ENCODE measurements around the gene C4orf50.

C4orf50 gene

DNA sequence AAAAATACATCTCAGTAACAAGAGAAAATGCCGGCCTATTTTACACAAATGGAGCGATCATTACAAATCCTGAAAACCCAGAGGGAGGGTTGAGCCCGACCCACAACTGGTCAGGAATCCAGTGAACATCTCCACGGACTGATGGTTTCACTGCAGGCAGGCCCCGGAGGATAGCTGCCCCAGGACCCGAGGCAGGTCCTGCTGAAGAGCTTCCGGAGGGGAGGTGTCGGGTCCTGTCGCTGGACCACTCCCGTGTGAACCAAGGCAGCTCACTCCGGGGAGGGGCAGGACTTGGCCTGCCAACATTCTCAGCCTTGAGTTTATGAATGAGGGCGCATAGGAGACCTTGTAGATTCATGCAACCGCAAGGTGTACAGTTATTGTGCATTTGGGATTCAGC, 120.6 kb downstream of the C4orf50 start:
- FAIRE-seq (no peak), DNase-seq (ENCODE audit: insufficient read length, low spot score) (no peak)

DNA sequence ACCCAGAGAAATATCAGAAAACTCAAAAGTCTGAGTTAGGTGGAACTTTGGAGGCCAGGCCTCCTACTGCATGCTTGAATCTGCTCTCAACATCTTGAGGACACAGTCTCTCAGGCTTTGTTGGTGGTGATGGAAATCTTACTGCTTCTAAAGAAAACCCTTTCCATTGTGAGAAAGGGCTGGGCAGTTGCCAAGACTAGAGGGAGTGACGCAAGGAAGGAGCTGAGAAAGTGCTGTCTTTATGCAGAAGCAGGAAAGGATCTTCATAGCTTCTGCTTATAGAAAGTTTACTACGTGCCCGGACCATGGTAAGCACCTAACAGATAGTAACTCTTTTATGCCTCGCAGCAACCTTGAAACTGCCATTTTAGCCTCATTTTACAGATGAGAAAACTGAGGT, 122.9 kb downstream of the C4orf50 start:
- DNase-seq (ENCODE audit: insufficient read length, low spot score) = no peak
- FAIRE-seq = no peak

DNA sequence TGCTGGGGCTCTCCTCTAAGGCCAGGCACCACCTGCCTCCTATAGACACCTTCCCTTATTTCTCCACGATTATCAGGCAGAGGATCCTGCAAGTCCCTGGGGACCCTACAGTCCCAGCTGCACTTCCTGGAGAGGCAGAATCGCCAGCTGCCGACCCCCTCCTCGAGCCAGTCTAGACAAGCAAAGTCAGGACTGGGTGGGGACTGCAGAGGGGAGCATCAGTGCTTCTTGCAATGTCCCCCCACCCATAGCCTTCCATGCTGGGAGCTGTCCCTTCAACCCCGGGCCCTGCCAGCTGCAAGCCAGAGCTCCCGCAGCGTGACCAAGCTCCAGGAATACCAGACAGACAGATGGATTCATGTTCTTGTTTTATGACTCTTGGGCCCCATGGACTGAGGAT, 124.0 kb downstream of the C4orf50 start:
- DNase-seq (ENCODE audit: insufficient read length, low spot score) = no peak

DNA sequence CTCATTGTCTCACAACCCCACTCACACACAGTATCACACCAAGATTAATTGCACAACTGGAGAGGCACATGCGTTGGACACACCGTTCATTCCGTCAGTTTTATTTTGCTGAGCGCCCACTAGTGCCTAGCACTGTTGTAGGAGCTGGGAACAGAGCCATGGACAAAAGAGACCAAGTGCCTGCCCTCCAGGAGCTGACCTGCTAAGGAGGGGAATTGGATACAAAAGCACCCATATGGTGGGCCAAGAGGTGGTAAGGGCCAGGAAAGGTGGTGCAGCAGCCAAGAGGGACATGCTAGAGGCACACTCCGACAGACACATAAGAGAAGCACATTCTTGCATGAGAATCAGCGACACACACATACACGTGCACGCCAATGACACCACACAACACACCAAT, 124.6 kb downstream of the C4orf50 start:
- FAIRE-seq (no peak), DNase-seq (ENCODE audit: insufficient read length, low spot score) (no peak)

More for the DNA sequence above, 124.0 kb downstream of the C4orf50 start:
- FAIRE-seq = no peak

DNA sequence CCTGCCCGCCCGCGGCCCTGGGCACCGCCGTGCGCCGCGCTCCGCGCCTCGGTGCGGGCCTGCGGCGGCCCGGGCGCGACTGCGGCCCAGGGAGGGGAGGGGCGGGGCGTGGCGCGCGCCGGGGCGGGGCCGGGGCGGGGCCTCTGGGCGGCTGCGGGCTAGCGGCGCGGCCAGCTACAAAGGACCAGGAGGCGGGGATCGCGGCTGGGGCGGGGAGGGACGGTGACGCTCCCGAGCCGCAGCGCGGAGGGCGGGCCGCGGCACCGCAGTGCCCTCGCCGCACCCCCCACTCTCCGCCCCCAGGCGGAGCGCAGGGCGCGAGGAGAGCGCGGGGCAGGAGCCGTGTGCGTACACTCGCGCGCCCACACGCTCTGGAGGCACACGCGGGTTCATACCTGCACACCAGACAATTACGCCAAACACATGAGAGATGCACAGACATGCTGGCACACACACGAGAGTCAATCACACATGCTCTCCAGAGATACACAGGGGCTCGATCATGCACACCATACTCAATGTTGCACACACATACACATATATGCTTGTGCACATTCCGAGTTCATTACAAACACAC, 125.1 kb downstream of the C4orf50 start, which contains the start of gene CRMP1:
Gene CRMP1 (minus strand): TSS at position 83 of the 577 bp plus-strand sequence. CDS start 117 bp downstream, outside the sequence.
- DNase-seq (ENCODE audit: insufficient read length, low spot score) = no peak
- FAIRE-seq = no peak

DNA sequence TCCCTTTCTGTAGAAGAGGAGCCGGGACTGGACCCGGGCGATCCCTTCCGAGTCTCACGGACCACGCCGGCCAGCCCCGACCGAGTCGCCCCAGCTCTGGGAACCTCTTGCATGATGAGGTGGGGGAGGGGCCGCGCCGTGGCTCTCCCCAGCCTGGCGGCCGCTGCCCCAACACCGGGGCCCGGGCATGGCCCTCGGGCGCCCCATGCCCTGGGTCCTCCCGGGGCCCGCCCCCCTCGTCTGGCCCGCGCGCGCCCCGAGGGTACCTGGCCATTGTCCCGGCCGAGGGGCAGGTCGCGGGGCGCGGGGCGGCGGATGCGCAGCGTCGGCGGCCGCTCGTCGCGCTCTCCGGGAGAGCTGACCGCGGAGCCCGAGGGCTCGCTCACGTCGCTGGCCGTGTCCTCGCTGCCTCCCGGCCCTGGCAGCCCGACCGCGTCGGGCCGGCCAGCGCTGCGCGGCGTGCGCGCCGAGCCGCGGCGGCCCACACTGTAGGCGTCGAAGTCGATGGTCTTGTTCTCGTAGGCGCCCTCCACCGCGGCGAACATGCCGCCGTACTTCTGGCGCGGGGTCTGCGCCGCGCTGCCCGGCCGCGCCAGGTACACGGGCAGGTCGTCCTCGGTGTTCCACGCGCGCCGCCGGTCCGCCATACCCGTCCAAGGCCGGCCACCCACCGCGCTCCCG, 125.8 kb downstream of the C4orf50 start:
- DNase-seq (ENCODE audit: insufficient read length, low spot score) (no peak), FAIRE-seq (no peak)

DNA sequence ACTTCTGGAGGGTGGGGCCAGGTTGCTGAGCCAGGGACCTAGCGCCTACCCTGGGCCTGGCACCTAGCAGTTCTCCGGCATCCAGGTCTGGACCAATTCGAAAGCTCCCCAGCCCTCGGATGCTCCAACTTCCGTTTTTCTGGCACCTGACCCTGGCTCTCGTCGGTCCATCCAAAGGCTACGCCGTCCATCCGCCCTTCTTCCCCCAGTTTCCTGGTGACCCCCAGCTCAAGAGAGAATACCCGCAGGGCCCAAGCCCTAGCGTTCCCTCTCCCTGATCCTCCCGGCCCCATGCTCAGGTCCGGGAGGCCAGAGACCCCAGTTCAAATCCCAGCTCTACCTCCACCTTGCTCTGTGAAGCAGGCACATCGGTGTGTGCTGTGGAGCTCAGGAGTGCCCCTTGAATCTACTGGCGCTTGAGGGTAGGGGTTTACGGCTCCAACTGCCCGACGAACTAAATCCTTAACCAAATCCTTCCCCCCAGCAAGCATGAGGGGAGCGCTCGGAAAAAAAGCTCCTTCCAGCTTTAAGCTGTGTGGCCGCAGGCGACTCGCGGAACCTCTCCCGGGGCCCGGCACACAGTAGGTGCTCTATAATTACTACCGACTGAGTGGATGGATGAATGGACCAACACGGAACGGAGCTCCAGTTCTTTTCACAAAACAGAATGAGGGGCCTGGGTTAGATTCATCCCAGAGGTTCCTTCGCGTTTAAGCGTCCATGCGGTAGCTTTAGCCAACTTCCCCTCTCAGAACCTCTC, 126.5 kb downstream of the C4orf50 start:
- DNase-seq (ENCODE audit: insufficient read length, low spot score) = no peak
- FAIRE-seq = no peak

DNA sequence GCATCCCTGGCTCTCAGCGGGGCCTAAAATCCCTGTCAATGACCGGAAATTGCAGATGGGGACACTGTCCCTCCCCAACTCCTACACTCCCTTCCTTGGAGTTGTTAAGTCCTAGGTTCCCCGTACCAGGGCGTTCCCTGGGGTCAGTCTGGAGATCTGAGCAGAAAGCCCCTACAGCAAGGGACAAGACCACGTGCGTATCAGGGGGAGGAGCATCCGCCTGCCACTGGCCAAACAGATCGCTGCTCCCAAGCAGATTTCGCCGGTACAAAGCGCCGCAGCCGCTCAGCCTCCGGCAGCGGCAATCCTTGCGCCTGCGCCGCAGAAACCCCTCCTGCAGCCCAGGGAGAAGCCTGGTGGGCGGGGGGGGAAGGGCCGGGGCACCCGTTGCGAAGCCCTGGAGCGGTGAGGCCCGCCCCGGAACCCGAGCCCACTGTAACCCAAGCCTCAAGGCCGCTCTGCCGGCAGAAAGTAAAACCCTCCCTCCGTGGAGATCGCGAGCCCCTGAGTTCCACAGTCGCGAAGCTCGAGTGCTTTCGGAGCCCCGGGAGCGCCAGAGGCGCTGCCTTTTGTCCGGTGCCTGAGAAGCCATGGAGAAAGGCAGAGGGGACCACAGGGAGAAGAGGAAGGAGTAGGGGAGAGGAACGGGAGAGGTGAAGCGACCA, 128.0 kb downstream of the C4orf50 start:
- FAIRE-seq (no peak), DNase-seq (ENCODE audit: insufficient read length, low spot score) (no peak)

DNA sequence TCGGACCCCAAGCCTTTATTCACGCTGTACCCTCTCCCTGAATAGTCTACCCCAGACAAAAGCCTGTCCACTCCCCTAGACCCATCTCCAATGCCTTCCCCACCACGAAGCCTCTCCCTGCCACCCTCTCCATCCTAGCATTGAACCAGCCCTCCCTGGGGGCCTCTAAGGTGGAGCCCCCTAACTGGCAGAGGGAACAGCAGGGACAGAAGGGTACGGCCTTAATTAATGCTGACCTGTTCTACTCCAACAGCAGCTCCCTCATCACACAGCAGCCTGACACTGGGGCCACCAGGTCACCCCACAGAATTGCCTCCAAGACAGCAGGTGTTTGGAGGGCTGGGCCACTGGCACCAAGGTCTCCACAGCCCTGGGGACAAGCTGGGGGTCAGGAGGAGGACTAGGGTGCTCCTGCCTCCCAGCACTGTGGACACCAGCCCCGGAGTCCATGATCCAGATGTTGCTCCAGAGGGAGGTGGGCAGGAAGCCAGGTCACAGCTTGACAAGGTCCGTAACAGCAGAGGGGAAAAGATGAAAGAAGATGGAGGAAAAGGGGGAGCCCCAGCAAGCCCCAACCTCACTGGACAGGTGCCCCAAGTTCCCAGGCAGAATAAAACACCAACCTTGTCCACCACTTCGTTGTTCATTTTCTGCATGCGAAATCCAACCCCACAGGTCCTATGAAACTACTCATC, 129.1 kb downstream of the C4orf50 start:
- DNase-seq (ENCODE audit: insufficient read length, low spot score) (no peak), FAIRE-seq (no peak)

DNA sequence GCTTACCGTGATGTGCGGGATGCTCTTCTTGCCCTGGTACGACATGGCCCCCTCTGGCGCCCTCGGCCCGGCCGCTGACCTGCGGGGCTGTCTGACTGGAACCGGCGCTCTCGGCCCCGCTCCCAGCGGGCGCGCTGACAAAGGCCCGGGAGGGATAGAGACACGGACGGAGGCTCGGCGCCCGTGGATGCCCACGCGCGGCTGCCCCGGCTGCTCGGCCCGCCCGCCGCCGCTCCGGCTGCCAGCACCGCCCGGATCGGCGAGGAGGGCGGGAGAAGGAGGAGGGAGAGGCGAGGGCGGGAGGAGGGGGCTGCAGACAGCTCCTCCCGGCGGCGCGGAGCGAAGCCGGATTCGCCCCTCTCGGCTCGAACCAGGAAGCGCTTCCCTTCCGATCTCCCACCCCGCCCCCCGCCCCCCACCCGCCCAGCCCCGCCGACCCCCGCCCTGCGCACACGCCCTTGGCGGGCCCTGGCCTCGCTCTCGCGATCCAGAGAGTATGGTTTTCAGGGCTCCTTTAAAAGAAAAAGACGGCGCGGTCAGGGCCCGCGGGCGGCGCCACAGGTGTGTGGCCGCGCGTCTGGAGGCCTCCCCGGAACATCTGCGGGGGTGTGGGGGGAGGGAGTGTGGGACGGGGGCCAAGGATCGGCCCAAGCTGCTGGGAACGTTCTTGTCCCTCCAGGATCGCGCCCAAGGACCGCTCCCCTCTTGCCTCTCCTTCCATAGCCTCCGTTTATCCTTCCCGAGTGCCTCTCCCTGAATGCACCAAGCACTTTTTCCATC, 129.8 kb downstream of the C4orf50 start:
- DNase-seq (ENCODE audit: insufficient read length, low spot score) (no peak), FAIRE-seq (no peak)

DNA sequence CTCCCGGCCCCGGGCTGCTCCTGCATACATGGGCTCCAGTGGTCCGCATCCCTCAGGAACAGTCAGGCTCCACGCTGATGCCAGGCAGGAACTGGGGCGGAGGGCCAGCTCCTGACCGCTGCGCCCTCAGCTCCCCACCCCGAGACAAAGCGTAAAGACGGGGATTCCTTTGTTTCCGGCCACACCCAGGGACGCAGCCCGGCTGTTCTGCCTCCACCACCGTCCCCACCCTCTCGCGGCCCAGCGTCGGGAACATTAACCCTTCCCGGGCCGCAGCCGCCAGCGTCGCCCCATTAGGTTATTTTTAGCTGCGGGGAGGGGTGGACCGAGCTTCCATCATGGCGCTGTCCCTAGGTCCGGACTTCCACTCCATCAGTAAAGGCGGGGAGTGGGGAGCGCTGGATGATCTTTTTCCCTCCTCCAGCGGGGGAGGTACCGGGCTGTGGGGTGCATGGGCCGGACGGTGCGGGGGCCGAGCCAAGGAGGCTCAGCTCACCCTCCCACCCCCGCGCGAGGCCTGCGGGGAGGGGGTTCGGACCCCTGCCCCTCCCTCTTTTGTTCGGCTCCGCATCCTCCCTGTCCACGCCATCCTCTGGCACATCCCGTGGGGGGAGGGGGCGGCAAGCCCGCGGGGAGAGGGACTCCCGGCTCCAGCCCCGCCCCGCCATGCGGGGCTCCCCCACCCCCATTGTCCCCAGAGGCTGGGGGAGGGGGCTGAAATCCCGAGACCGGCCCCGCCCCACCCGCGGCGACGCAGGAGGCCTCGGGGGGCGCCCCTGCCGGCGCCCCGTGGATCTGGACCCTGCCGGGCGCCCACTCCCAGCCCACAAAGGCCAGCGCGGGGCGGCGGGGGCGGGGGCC, 130.6 kb downstream of the C4orf50 start:
- FAIRE-seq (no peak), DNase-seq (ENCODE audit: insufficient read length, low spot score) (no peak)

DNA sequence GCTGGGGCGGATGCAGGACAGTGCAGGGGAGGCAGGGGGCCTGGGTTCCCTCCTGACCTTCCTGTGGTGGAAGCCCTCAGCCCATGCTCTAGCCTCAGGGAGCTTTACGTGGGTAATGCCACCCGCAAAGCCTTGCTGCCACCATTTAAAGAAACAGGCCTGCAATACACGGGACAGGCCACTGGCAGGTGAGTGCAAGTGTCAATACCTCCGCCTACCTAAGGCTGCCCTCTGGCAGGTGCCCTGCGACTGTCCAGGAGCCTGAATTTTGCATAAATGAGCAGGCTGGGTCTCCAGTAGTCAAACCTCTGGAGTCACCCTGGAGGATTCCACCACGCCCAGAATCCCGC, 131.2 kb downstream of the C4orf50 start:
- DNase-seq (ENCODE audit: insufficient read length, low spot score) = no peak
- FAIRE-seq = no peak

DNA sequence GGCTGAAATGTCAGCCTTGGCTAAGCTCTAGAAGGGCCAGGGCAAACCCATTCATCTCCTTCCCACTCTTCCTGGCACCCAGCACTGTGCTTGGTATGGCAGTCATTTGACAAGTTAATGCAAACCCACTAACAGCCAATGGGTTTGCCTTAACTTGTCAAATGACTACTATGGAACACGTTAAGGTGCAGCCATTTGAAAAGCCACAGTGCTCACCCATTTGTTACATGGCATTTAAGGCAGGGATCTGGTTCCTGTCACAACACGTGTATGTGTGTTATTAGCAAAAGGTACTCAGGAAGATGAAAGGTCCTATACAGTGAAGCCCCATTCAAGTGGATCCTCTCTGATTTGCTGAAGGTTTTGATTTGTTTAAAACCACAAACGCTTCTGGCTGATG, 132.5 kb downstream of the C4orf50 start:
- no peak for DNase-seq (ENCODE audit: insufficient read length, low spot score)

DNA sequence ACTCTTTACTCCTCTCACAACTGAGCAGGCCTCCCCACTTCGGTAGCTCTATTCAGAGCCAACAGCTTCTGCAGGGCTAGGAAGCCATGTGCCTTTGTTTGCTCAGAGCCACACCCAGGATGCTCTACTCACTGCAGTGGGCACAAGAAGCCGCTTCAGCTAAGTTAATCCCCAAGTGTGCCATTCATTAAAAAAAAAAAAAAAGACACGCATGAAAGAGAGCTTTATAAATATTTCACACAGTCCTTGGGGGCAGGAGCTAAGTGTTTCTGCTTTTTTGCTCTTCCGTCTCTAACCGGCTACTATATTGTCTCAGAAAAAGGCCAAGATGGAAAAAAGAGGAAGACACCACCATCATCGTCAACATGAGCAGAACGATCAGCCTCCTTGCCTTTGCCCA, 133.4 kb downstream of the C4orf50 start:
- FAIRE-seq (no peak), DNase-seq (ENCODE audit: insufficient read length, low spot score) (no peak)

More for the DNA sequence above, 132.5 kb downstream of the C4orf50 start:
- FAIRE-seq = no peak

DNA sequence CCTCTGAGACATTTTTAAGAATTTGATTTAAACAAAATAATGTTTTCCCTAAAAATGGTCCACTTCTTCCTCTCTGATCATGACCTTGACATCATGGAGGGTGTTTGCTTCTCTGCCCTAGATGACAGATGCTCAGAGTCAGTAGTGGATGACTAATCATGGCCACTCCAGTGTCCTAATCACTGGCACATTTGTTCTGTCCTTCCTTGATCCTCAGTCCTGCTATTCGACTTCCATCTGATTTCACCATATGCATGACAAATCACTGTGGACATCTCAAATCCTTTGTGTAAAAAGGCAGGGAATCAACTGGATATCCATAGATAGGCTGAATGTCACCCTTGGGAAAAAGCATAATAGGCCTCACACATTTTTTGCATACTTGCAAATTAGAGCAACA, 134.3 kb downstream of the C4orf50 start:
- no peak for FAIRE-seq
- no peak for DNase-seq (ENCODE audit: insufficient read length, low spot score)

DNA sequence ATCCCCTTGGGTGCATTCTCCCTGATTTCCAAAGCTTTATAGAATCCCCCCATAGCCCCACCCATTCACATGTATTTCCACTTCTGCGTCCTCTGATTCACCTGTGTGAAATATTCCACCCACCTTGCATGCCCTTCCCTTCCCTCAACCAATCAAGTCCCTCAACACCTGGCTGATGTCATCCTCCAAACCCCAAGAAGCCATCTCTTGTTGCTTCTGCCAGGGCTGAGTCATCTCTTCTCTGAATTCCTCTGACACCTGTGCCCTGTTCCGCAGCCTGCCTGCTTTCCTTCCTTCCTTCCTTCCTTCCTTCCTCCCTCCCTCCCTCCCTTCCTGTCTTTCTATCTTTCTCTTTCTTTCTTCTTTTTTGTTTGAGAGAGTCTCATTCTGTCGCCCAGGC, 135.3 kb downstream of the C4orf50 start:
- DNase-seq (ENCODE audit: insufficient read length, low spot score) = no peak
- no peak for FAIRE-seq

DNA sequence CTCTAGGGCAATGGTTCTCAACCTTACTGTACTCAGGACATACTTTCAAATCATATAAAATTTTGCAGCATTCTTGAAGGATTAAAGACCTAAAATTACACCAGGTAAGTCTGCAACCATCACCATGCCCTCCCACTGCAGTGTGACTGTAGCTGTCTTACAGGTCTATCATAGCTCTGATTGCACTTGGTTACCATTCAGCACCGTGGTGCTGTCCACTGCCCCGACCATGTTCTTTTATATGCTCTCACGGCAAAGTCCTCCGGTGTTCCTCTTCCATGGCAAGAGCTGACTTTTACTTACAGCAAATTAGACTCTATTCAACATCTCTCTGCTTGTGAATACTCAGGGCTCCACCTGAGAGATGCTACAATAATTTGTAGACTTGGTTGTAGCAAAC, 136.9 kb downstream of the C4orf50 start:
- DNase-seq (ENCODE audit: insufficient read length, low spot score) (no peak), FAIRE-seq (no peak)

DNA sequence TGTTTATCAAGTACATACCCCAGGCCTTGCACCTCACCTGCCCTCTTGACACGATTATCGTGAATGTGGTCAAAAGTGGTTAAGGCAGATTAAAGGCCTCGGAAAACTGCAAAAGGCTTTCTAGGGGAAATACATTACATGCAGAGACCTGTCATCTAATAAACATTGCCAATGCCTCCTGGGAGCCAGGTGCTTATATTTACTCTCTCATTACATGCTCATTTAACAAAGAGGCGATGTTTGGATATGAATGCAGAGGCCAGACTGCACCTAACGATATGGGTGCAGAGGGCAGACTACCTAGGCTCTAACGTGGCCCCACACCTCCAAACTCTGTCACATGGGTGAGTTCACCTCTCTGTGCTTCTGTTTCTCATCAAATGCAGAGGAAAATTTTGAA, 139.9 kb downstream of the C4orf50 start:
- FAIRE-seq (no peak), DNase-seq (ENCODE audit: insufficient read length, low spot score) (no peak)

DNA sequence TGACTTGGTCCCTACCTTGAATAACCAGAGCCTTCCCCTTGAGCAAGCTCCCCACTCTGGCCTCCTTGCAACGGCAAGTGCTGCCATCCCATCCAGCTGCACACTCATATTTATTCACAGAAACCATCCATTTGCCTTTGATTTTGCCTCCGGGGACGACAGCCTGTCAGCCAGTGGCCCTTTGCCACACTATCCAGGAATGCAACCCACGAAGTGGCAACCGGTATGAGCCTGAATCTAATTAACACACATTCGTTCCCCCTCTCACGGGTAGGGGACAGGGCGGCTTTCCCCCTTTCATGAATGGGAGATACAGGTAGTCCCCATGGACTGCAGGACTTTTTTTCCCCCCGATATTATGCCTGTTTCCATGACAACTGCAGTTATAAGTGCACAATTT, 140.8 kb downstream of the C4orf50 start:
- FAIRE-seq = no peak
- DNase-seq (ENCODE audit: insufficient read length, low spot score) = no peak

All from HTR-8/SVneo (cell line).